K562 (cell line): Measurements from ENCODE around the gene FADS6. TPM values are rescaled to one million over a fixed set of nuclear protein-coding genes. Genes with fewer than 3 reads are reported as not detected.

Experiments
- ETV5 ChIP-seq: sonication (generic); formaldehyde crosslinking; IDR thresholded peaks from 2 replicates; pipeline ENCODE4 v1.4.0; 2020; ENCODE audit warnings: low read depth, mild to moderate bottlenecking, missing genetic modification reagents
- GATAD2B ChIP-seq: fragments of 450-650 bp; IDR thresholded peaks from 2 replicates; pipeline ENCODE4 v1.6.1; 2017; ENCODE audit warnings: mild to moderate bottlenecking, borderline replicate concordance
- HDAC1 ChIP-seq, 2 experiments: fragments of 450-650 bp; IDR thresholded peaks; 2 replicates each; pipeline ENCODE4 v1.6.1; 2016 to 2017; ENCODE audit warnings: inconsistent platforms in 1 of 2, mild to moderate bottlenecking in 1 of 2, moderate library complexity in 1 of 2
- KLF13 ChIP-seq: fragments of 450-650 bp; IDR thresholded peaks from 2 replicates; pipeline ENCODE4 v1.6.1; 2016; ENCODE audit warnings: missing genetic modification characterization, low read depth, mild to moderate bottlenecking, missing compliant biosample characterization, moderate library complexity, borderline replicate concordance
- MAZ ChIP-seq, 2 experiments: fragments of 450-650 bp in 1 of 2; sonication (generic) in 1 of 2; formaldehyde crosslinking; IDR thresholded peaks in 1 of 2; conservative IDR thresholded peaks in 1 of 2; 2 replicates each; pipeline versions ENCODE4 v1.4.0 to v1.5.0; 2020; ENCODE audit warnings: mild to moderate bottlenecking in 1 of 2, missing genetic modification reagents in 1 of 2
- NCOA1 ChIP-seq: fragments of 450-650 bp; IDR thresholded peaks from 2 replicates; pipeline ENCODE4 v1.6.1; 2016; ENCODE audit warnings: low read depth
- NCOA6 ChIP-seq: fragments of 450-650 bp; IDR thresholded peaks from 2 replicates; pipeline ENCODE4 v1.6.1; 2017; ENCODE audit warnings: mild to moderate bottlenecking
- SMARCA4 ChIP-seq: fragments of 450-650 bp; IDR thresholded peaks from 2 replicates; pipeline ENCODE4 v1.6.1; 2016
- SOX6 ChIP-seq: fragments of 450-650 bp; IDR thresholded peaks from 2 replicates; pipeline ENCODE4 v1.6.1; 2014; ENCODE audit warnings: mild to moderate bottlenecking
- SRSF3 ChIP-seq: fragments of 200-400 bp; formaldehyde crosslinking; IDR thresholded peaks from 2 replicates; pipeline ENCODE4 v1.6.1; 2016; ENCODE audit warnings: mild to moderate bottlenecking, low read length, moderate library complexity; ENCODE audit not compliant: insufficient read depth
- SUPT5H ChIP-seq: fragments of 450-650 bp; IDR thresholded peaks from 2 replicates; pipeline ENCODE4 v1.6.1; 2016
- TAL1 ChIP-seq: fragments of 450-650 bp; IDR thresholded peaks from 2 replicates; pipeline ENCODE4 v1.6.1; 2016; ENCODE audit warnings: mild to moderate bottlenecking
- TCF3 ChIP-seq: sonication (generic); formaldehyde crosslinking; IDR thresholded peaks from 2 replicates; pipeline ENCODE4 v1.4.0; 2020; ENCODE audit warnings: mild to moderate bottlenecking, missing genetic modification reagents
- THRA ChIP-seq: fragments of 450-650 bp; IDR thresholded peaks from 2 replicates; pipeline ENCODE4 v1.6.1; 2017; ENCODE audit warnings: mild to moderate bottlenecking, moderate library complexity
- VEZF1 ChIP-seq: fragments of 200-800 bp; sonication (Bioruptor generic); IDR thresholded peaks from 2 replicates; pipeline ENCODE4 v1.6.1; 2017; ENCODE audit warnings: missing genetic modification characterization, missing compliant biosample characterization
- ZBTB5 ChIP-seq: fragments of 450-650 bp; IDR thresholded peaks from 2 replicates; pipeline ENCODE4 v1.6.1; 2017; ENCODE audit warnings: antibody characterized with exemption
- ZNF23 ChIP-seq: fragments of 250-450 bp; sonication (Bioruptor Pico); IDR thresholded peaks from 2 replicates; pipeline ENCODE4 v1.4.0; 2020; ENCODE audit warnings: mild to moderate bottlenecking
- ZNF395 ChIP-seq: fragments of 200-800 bp; sonication (Bioruptor generic); IDR thresholded peaks from 2 replicates; pipeline ENCODE4 v1.6.1; 2017; ENCODE audit warnings: missing genetic modification characterization, missing compliant biosample characterization
- ZNF449 ChIP-seq: fragments of 250-450 bp; sonication (Bioruptor Pico); IDR thresholded peaks from 2 replicates; pipeline ENCODE4 v1.8.0; 2022; ENCODE audit warnings: moderate library complexity, mild to moderate bottlenecking, inconsistent platforms
- ZNF511 ChIP-seq: sonication (generic); formaldehyde crosslinking; IDR thresholded peaks from 2 replicates; pipeline ENCODE4 v1.8.0; 2022; ENCODE audit warnings: mild to moderate bottlenecking, missing genetic modification reagents
- polyA plus RNA-seq, 8 experiments: library from polyadenylated mRNA; depleted of rRNA in 4 of 8; stranded (reverse) in 5 of 8; unstranded in 3 of 8; fragments of >200 nt; fragmentation: Nextera tagmentation in 2 of 8; fragmentation: Illumina TruSeq in 1 of 8; extraction: Ambion mirVana in 2 of 8; extraction: Trizol in 1 of 8; gene quantifications; 2 replicates each; pipeline versions ENCODE4 v1.2.1 to v1.2.3, GENCODE V29; 2011 to 2014; ENCODE audit warnings: inconsistent platforms in 1 of 8, missing spikeins in 1 of 8
- total RNA-seq, 7 experiments: library from RNA; depleted of rRNA in 6 of 7; stranded (reverse); fragments of >200 nt in 6 of 7; fragmentation: Illumina TruSeq in 2 of 7; extraction: Trizol in 2 of 7; gene quantifications; 2 replicates each; pipeline versions ENCODE4 v1.2.1 to v1.2.3, GENCODE V29; 2011 to 2021; ENCODE audit warnings: low replicate concordance in 1 of 7

Gene FADS6
- total and polyA plus RNA-seq, 9 of the 15 experiments (the other 6 are each of a cell fraction or from before 2014, with no cell fraction given), result 0.18 to 0.22 TPM; not detected in 7

- TF ChIP-seq VEZF1 (CRISPR knock-in tag), result peak; percentile 77
- no peak for TF ChIP-seq KLF13 (tag)
- TF ChIP-seq SMARCA4, result peak; percentile 95
- peak; percentile 81 for TF ChIP-seq SOX6
- peak; percentile 63 for TF ChIP-seq TCF3 (CRISPR knock-in tag)
- peak in 1 of 2 experiments; percentile 90; a peak in 2 of 4 replicates for TF ChIP-seq HDAC1 (IDR thresholded peaks at IDR 0.05)
- no peak for TF ChIP-seq SRSF3
- peak; percentile 78 for TF ChIP-seq NCOA1
- no peak for TF ChIP-seq ZNF395
- TF ChIP-seq ETV5 (CRISPR knock-in tag), result peak; percentile 93
- no peak for TF ChIP-seq NCOA6
- peak; percentile 50; the same call in 1 of the 2 replicates for TF ChIP-seq ZBTB5
- TF ChIP-seq GATAD2B, result no peak; the same call in 1 of the 2 replicates
- peak in 1 of 2 experiments; percentile 32; a peak in 3 of 4 replicates for TF ChIP-seq MAZ (CRISPR knock-in tag; conservative IDR thresholded peaks at IDR 0.05 in 1 of 2, IDR thresholded peaks at IDR 0.05 in 1 of 2)
- no peak for TF ChIP-seq ZNF511 (CRISPR knock-in tag)
- TF ChIP-seq TAL1, result no peak; the same call in 1 of the 2 replicates
- TF ChIP-seq ZNF449, result 0 out of 2 replicates have a peak, but pooled peaks have one; percentile 24
- no peak for TF ChIP-seq ZNF23
- TF ChIP-seq THRA, result no peak
- TF ChIP-seq SUPT5H, result peak; percentile 46
These were observed 25.1 kb downstream of the FADS6 start (continued) for GRCh38 chr17:74868251-74868907.
